HG02840 (cell line): Measurements from ENCODE around the gene SLC45A1.

Experiments used
- ATAC-seq: cut with Tn5 transposase; IDR thresholded peaks from one replicate; pipeline ENCODE4 v1.9.1; 2021; ENCODE audit warnings: mild to moderate bottlenecking, moderate library complexity, moderate number of reproducible peaks; ENCODE audit not compliant: unreplicated experiment, low FRiP score

The SLC45A1 gene

GRCh38 chr1:8382051-8382505, 64.2 kb downstream of the SLC45A1 start:
- ATAC-seq = no peak

DNA sequence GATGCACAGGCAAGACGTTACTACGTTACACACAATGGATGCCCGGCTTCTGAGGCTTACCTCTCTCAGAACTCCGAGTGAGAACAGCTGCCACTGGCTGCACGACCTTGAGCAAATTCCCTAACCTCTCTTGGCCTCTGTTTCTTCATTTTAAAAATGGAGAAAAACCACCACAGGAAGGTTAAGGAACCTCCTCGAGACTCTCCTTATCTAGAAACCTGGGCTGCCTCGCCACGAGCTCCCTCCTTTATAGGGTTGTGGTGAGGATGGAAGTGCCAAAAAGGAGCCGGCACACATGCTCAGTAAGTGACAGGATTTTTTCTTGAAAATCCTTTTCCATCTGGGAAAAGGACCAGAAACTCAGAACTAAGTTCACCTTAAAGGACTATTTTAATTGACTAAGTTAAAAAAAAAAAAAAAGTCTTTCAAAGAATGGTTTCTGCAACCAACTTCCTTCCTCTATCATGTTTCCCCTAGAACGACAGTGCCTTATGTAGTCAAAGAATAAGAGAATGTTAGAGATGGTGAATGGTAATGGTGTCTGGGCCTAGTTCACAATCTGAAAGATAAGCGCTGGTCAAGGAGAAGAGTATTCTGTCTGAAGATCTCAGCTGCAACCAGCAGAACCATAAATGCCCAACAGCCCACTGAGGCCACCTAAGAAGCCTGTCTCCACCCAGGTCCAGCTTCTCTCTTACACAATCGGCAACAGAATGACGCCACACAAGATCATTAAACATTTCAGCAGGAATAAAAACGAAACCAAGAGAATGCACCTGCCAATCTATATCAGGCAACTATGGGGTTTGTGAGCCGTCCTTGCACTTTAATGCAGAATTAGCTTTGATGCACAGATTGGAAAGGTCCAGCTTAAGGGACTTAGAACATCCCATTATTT, 64.9 kb downstream of the SLC45A1 start:
- ATAC-seq = no peak

DNA sequence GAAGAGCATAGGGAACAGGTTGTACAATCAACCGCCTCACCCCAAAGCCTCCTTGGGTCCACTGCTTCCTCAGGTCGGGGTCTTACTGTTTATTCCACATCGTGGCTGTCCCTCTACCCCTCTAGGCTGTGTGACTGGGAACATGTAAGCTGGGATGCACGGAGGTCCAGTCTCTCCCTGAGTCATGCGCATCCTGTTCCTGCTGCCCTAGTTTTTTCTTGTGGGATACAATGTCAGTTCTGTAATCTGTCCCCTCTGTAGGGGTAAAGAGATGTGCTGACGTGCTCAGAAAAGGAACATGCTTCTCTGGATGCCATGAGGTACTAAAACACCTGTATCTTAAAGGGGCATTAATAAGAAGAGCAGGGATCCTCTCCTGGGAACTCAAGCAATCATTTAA, 66.2 kb downstream of the SLC45A1 start:
- no peak for ATAC-seq

GRCh38 chr1:8384577-8384976, 66.7 kb downstream of the SLC45A1 start:
- ATAC-seq = no peak

GRCh38 chr1:8386247-8386646, 68.3 kb downstream of the SLC45A1 start:
- no peak for ATAC-seq

- no peak for ATAC-seq
These were observed 71.0 kb downstream of the SLC45A1 start for GRCh38 chr1:8388732-8389562.

GRCh38 chr1:8389958-8390535, 72.1 kb downstream of the SLC45A1 start:
- ATAC-seq = no peak

GRCh38 chr1:8390707-8391106, 72.8 kb downstream of the SLC45A1 start:
- no peak for ATAC-seq

- ATAC-seq = no peak
These were observed 74.6 kb downstream of the SLC45A1 start for GRCh38 chr1:8392522-8392921.
